Neural progenitor cell (in vitro differentiated cells): ENCODE data around the gene SYT3.

Source experiments
- EZH2 ChIP-seq: fragments of 200-600 bp; sonication (generic); IDR thresholded peaks from 2 replicates; pipeline ENCODE4 v1.6.1; 2017; ENCODE audit warnings: antibody characterized with exemption, mild to moderate bottlenecking, moderate library complexity
- EZH2phosphoT487 ChIP-seq: fragments of 200-600 bp; sonication (generic); IDR thresholded peaks from 2 replicates; pipeline ENCODE4 v1.6.1; 2017; ENCODE audit warnings: antibody characterized with exemption
- TF ChIP-seq, protein P1 (sequence below): fragments of 200-600 bp; sonication (generic); IDR thresholded peaks from 2 replicates; pipeline ENCODE4 v1.5.1; 2017; ENCODE audit warnings: antibody characterized with exemption, mild to moderate bottlenecking

DNA sequence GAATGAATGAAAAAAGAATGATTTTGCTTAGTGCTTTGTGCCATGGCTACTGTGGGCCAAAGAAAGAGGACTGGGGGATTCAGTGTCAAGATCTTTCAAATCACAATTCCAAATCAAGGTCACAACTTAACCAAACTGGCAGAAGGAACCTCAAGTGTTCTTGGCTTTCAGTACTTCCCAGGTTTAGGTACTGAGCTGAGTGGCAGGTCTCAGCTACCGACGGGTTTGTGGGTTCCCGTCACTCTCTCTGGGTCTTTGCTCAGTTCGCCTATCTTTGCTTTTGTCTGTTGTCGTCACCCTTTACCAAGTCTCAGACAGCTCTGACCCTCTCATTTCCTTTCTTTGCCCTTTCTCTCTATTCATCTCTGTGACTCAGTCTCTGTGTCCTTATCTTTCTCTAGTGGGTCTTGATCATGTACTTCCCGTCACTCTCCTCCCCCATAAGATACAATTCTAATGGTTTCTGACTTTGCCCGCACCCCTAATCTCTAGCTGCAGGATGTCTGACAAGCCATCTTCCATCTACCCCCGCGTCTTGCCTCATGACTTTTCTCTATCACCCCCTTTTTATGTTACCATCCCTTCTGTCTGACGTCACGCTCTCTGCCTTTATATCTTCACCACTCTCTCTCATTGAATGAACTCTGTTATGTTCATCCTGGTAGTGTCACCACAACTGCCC is 38.1 kb downstream of the SYT3 start:
- TF ChIP-seq, protein P1, sequence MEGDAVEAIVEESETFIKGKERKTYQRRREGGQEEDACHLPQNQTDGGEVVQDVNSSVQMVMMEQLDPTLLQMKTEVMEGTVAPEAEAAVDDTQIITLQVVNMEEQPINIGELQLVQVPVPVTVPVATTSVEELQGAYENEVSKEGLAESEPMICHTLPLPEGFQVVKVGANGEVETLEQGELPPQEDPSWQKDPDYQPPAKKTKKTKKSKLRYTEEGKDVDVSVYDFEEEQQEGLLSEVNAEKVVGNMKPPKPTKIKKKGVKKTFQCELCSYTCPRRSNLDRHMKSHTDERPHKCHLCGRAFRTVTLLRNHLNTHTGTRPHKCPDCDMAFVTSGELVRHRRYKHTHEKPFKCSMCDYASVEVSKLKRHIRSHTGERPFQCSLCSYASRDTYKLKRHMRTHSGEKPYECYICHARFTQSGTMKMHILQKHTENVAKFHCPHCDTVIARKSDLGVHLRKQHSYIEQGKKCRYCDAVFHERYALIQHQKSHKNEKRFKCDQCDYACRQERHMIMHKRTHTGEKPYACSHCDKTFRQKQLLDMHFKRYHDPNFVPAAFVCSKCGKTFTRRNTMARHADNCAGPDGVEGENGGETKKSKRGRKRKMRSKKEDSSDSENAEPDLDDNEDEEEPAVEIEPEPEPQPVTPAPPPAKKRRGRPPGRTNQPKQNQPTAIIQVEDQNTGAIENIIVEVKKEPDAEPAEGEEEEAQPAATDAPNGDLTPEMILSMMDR: no peak
- TF ChIP-seq EZH2phosphoT487 (no peak), EZH2 (no peak)
